Epithelial cell of esophagus (primary cell): Measurements from ENCODE around the gene FCHO1.

Source experiments
- DNase-seq: peaks from one replicate; pipeline ENCODE4 v3.0.0; 2010; ENCODE audit warnings: low read depth
- H3K4me3 ChIP-seq: 2 replicates; pipeline ENCODE4 v1.5.1; 2011; ENCODE audit warnings: mild to moderate bottlenecking, low read length, control low read depth
- TF ChIP-seq, protein P1 (sequence below): IDR thresholded peaks from 2 replicates; pipeline ENCODE4 v1.5.1; 2011; ENCODE audit warnings: low read depth, mild to moderate bottlenecking, low read length, control low read depth, inconsistent platforms; ENCODE audit not compliant: insufficient read depth; ENCODE audit errors: missing control alignments

The FCHO1 gene

DNA sequence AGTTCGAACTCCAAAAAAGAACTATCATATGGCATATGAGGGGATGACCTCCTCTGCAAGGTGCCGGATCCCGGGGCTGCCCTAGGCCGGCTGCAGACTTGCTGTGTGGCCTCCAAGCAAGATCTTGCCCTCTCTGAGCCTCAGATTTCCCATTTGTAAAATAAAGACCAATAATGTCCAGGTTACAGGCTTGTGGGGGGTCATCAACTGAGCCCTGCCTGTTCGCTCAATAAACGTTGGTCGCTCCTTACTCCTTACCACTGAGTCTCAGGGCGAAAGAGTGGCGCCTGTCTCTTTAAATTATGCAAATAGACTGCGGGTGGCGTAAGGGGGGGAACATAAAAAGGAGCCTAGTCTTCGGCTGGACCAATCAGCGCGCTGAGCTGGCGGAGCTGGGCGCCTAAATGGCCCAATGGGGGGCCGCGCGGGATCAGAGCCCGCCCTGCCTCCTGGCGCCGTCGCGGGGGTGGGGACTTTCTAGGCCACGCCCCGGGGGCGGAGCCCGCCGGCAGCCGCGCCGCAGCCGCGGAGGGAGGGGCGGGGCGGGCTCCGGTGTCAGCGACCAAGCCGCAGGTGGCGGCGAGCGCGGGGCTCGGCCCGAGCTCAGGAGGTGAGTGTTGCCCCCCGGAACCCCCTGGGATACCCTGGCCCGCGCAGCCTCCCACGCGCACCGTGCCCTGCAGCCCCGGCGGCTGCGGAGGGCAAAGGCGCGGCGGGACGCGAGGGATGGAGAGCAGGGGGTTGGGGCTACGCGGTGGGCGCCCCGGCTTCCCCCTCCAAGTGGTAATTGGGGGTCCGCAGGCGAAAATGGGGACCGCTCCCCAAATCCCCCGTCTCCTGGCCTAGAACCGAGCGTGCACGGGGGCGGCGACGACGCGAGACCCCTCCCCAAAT lies 3.8 kb upstream of the FCHO1 start:
- DNase-seq = peak; percentile 94
- TF ChIP-seq, protein P1, sequence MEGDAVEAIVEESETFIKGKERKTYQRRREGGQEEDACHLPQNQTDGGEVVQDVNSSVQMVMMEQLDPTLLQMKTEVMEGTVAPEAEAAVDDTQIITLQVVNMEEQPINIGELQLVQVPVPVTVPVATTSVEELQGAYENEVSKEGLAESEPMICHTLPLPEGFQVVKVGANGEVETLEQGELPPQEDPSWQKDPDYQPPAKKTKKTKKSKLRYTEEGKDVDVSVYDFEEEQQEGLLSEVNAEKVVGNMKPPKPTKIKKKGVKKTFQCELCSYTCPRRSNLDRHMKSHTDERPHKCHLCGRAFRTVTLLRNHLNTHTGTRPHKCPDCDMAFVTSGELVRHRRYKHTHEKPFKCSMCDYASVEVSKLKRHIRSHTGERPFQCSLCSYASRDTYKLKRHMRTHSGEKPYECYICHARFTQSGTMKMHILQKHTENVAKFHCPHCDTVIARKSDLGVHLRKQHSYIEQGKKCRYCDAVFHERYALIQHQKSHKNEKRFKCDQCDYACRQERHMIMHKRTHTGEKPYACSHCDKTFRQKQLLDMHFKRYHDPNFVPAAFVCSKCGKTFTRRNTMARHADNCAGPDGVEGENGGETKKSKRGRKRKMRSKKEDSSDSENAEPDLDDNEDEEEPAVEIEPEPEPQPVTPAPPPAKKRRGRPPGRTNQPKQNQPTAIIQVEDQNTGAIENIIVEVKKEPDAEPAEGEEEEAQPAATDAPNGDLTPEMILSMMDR = no peak
- peak overlapping the region; percentile 37 for H3K4me3 ChIP-seq

GRCh38 chr19:17748884-17749638 lies 2.2 kb upstream of the FCHO1 start:
- DNase-seq = no peak
- H3K4me3 ChIP-seq = no peak overlapping the region
- TF ChIP-seq, protein P1 = no peak

DNA sequence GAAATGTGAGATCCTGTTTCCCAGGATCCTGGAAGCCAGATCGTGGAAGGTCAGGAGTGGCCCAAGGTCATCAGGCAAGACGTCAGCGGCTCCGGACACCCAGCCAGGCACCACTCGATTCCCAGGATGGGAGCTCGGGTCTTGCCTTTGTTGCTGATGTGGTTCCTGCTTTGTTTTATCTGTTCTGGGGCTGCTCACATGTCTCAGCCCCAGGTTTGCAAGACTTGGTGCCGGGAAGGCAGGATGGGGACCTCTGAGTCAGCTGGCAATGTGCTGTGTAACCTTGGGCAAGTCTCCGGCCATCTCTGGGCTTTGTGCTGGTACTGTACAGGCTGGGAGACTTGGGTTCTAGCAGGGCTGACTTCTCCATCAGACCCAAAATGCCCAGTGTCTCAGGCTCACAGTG lies 1.4 kb upstream of the FCHO1 start:
- no peak overlapping the region for H3K4me3 ChIP-seq
- TF ChIP-seq, protein P1 = no peak
- DNase-seq = no peak

DNA sequence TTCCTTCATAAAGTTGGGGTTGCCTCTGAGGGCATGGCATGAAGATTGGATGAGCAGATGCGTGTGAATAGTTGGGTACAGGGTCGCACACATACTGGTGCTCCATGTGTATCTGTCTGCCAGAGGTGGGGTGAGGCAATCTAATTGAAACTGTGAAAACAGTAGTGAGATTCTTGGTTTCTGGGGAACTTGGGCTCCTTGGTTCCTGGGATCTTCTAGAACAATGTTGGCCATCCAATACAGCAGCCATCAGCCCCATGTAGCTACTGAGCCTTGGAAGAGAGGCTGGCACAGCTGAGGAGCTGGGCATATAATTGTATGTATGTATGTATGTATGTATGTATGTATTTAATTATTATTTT lies 616 bp downstream of the FCHO1 start:
- DNase-seq = no peak
- no peak overlapping the region for H3K4me3 ChIP-seq

DNA sequence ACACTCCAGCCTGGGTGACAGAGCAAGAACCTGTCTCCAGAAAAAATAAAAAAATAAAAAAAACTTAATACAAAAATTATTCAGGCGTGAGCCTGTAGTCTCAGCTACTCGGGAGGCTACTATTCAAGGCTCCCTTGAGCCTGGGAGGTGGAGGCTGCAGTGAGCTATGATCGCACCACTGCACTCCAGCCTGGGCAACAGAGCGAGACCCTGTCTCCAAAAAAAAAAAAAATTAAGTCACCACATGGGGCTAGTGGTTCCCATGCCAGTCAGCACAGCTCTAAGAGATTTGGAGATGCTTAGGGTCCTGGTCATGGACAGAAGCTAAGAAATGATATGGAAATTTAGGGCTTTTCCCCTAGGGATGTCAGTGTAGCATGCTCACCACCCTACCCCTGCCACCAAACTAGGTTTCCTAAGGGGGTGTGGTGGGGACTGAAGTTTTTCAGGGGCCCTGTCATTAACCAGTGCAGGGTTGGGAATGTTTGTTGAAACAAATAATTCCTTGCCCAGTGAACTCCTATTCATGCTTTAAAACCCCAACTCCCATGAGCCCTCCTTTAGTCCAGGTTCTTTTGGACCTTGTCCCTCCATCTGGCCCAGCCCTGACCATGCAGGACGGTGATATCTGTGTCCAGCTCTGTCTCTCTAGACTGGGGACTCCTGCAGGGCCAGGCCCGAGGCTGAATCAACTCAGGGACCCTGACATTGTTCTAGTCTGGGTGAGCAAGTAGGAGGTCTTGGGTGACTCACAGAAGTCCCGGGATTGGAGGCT lies 1.8 kb downstream of the FCHO1 start:
- no peak overlapping the region for H3K4me3 ChIP-seq
- TF ChIP-seq, protein P1 = no peak
- no peak for DNase-seq

More for the DNA sequence above, 616 bp downstream of the FCHO1 start:
- TF ChIP-seq, protein P1 = no peak

GRCh38 chr19:17753976-17754375 lies 2.7 kb downstream of the FCHO1 start:
- DNase-seq = no peak
- TF ChIP-seq, protein P1 = no peak
- no peak overlapping the region for H3K4me3 ChIP-seq
